H1 (cell line): ENCODE results near the gene HOXC13.

Experiments used
- BCL11A ChIP-seq, 2 experiments: IDR thresholded peaks; one replicate each; pipeline ENCODE4 v1.6.1; 2011; ENCODE audit warnings: low read depth in 2 of 2, low read length in 2 of 2, mild to moderate bottlenecking in 2 of 2
- CHD2 ChIP-seq: IDR thresholded peaks from 2 replicates; pipeline ENCODE4 v1.6.1; 2012; ENCODE audit warnings: low read length, improper control_type of control experiment
- CTCF ChIP-seq, 3 experiments: IDR thresholded peaks; 1 replicate in 2 of 3; 2 replicates in 1 of 3; pipeline versions ENCODE4 v1.5.1 to v1.6.1; 2011; ENCODE audit warnings: low read length in 3 of 3, mild to moderate bottlenecking in 3 of 3, inconsistent platforms in 2 of 3, low read depth in 1 of 3, moderate library complexity in 1 of 3; ENCODE audit not compliant: insufficient read depth in 1 of 3; ENCODE audit errors: control extremely low read depth in 1 of 3
- HDAC6 ChIP-seq: IDR thresholded peaks from one replicate; pipeline ENCODE4 v1.7.1; 2012; ENCODE audit warnings: low read depth, mild to moderate bottlenecking, inconsistent platforms, low read length, moderate library complexity
- POLR2AphosphoS5 ChIP-seq: IDR thresholded peaks from 2 replicates; pipeline ENCODE4 v1.6.1; 2011; ENCODE audit warnings: low read depth, low read length
- SP2 ChIP-seq: IDR thresholded peaks from 2 replicates; pipeline ENCODE4 v1.6.1; 2012; ENCODE audit warnings: mild to moderate bottlenecking, low read length, inconsistent platforms

GRCh38 chr12:53985692-53985993 lies 47.0 kb downstream of the HOXC13 start:
- no peak for TF ChIP-seq BCL11A (IDR thresholded peaks at IDR 0.05; ENCODE audit: low read depth in 2 of 2, low read length in 2 of 2)
- no peak for TF ChIP-seq CTCF (IDR thresholded peaks at IDR 0.05; ENCODE audit: control extremely low read depth in 1 of 3, insufficient read depth in 1 of 3, low read depth in 1 of 3, low read length in 3 of 3)
- TF ChIP-seq CHD2, result no peak
- no peak for TF ChIP-seq SP2
- TF ChIP-seq HDAC6, result no peak
- no peak for TF ChIP-seq POLR2AphosphoS5
